Measurements from ENCODE around the gene RNF215. TPM values are rescaled to one million over a fixed set of nuclear protein-coding genes. Genes with fewer than 3 reads are reported as not detected.

The RNF215 gene
- total and polyA plus RNA-seq, 2 of the 13 experiments (the other 11 are each of a cell fraction or from before 2014, with no cell fraction given) = 5.3 to 6.1 TPM

DNA sequence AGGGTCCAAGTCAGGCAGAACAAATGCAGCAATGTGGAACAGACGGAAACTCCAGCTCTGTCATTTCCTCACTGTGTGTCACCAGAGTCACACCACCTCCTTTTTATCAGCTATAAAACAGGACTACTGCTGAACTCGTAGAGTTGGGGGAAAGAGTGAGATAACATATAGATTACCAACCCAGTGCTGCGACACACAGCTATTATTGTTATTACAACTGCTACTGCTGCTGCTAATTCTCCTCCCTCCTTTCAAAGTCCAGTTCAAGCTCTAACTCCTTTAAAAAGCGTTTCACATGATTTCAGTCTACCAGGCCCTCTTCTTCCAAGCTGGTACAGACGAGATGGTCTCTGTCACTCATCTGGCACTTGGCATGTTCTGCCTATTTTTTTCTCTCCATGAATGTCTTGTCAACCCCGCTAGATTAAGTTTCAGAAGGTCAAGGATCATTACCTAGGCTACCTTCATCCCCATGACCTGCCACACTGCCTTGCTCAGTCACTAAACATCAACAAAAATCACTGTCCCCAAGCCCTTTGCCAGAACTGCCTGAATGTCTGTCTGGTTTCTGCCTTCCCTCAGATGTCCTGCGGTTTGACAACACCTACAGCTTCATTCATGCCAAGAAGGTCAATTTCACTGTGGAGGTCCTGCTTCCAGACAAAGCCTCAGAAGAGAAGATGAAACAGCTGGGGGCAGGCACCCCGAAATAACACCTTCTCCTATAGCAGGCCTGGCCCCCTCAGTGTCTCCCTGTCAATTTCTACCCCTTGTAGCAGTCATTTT is 34.7 kb upstream of the RNF215 start (continued):
- TF ChIP-seq FOXJ3 (CRISPR knock-in tag; IDR thresholded peaks at IDR 0.05; ENCODE audit: borderline replicate concordance) = no peak
- TF ChIP-seq, protein P1, sequence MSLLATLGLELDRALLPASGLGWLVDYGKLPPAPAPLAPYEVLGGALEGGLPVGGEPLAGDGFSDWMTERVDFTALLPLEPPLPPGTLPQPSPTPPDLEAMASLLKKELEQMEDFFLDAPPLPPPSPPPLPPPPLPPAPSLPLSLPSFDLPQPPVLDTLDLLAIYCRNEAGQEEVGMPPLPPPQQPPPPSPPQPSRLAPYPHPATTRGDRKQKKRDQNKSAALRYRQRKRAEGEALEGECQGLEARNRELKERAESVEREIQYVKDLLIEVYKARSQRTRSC (CRISPR knock-in tag; IDR thresholded peaks at IDR 0.05; ENCODE audit: low read depth) = no peak
- no peak for TF ChIP-seq ZEB1 (IDR thresholded peaks at IDR 0.05; ENCODE audit: insufficient replicate concordance, low read depth)
- no peak for TF ChIP-seq JUN (CRISPR knock-in tag; IDR thresholded peaks at IDR 0.05)
- no peak for TF ChIP-seq SIN3B (IDR thresholded peaks at IDR 0.05; ENCODE audit: low read length)
- TF ChIP-seq ONECUT2 (CRISPR knock-in tag; IDR thresholded peaks at IDR 0.05) = 0 out of 2 replicates have a peak, but pooled peaks have one; percentile 19
- no peak for TF ChIP-seq CBFB (CRISPR knock-in tag; IDR thresholded peaks at IDR 0.05)
- TF ChIP-seq MXD4 (CRISPR knock-in tag; IDR thresholded peaks at IDR 0.05) = 0 out of 2 replicates have a peak, but pooled peaks have one; percentile 43
- peak; percentile 83 for TF ChIP-seq SP5 (CRISPR knock-in tag; IDR thresholded peaks at IDR 0.05; ENCODE audit: borderline replicate concordance, low read depth)
- peak; percentile 52 for TF ChIP-seq RBFOX2 (IDR thresholded peaks at IDR 0.05; ENCODE audit: low read depth, low read length)
- no peak for TF ChIP-seq IRX3 (CRISPR knock-in tag; IDR thresholded peaks at IDR 0.05; ENCODE audit: borderline replicate concordance, low read depth)
- peak; percentile 37; the same call in 1 of the 2 replicates for TF ChIP-seq TARDBP (CRISPR knock-in tag; IDR thresholded peaks at IDR 0.05)
- no peak for TF ChIP-seq PITX1 (CRISPR knock-in tag; IDR thresholded peaks at IDR 0.05)
- peak; percentile 40; the same call in 1 of the 2 replicates for TF ChIP-seq TAF1 (CRISPR knock-in tag; IDR thresholded peaks at IDR 0.05)
- TF ChIP-seq NR2F2 (IDR thresholded peaks at IDR 0.05; ENCODE audit: borderline replicate concordance, low read depth) = peak; percentile 31; the same call in 1 of the 2 replicates
- TF ChIP-seq, protein P2, sequence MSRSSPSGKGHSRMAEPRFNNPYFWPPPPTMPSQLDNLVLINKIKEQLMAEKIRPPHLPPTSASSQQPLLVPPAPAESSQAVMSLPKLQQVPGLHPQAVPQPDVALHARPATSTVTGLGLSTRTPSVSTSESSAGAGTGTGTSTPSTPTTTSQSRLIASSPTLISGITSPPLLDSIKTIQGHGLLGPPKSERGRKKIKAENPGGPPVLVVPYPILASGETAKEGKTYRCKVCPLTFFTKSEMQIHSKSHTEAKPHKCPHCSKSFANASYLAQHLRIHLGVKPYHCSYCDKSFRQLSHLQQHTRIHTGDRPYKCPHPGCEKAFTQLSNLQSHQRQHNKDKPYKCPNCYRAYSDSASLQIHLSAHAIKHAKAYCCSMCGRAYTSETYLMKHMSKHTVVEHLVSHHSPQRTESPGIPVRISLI (CRISPR knock-in tag; IDR thresholded peaks at IDR 0.05; ENCODE audit: borderline replicate concordance) = no peak; the same call in 1 of the 2 replicates
- no peak for TF ChIP-seq PRPF4 (IDR thresholded peaks at IDR 0.05; ENCODE audit: low read depth, low read length, poor library complexity, severe bottlenecking)
- no peak for TF ChIP-seq NFKB2 (CRISPR knock-in tag; IDR thresholded peaks at IDR 0.05; ENCODE audit: borderline replicate concordance)
- TF ChIP-seq ZNF563 (CRISPR knock-in tag; IDR thresholded peaks at IDR 0.05) = no peak
- TF ChIP-seq, protein P3, sequence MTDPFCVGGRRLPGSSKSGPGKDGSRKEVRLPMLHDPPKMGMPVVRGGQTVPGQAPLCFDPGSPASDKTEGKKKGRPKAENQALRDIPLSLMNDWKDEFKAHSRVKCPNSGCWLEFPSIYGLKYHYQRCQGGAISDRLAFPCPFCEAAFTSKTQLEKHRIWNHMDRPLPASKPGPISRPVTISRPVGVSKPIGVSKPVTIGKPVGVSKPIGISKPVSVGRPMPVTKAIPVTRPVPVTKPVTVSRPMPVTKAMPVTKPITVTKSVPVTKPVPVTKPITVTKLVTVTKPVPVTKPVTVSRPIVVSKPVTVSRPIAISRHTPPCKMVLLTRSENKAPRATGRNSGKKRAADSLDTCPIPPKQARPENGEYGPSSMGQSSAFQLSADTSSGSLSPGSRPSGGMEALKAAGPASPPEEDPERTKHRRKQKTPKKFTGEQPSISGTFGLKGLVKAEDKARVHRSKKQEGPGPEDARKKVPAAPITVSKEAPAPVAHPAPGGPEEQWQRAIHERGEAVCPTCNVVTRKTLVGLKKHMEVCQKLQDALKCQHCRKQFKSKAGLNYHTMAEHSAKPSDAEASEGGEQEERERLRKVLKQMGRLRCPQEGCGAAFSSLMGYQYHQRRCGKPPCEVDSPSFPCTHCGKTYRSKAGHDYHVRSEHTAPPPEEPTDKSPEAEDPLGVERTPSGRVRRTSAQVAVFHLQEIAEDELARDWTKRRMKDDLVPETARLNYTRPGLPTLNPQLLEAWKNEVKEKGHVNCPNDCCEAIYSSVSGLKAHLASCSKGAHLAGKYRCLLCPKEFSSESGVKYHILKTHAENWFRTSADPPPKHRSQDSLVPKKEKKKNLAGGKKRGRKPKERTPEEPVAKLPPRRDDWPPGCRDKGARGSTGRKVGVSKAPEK (CRISPR knock-in tag; IDR thresholded peaks at IDR 0.05; ENCODE audit: borderline replicate concordance) = no peak
- no peak for TF ChIP-seq GATAD1 (CRISPR knock-in tag; IDR thresholded peaks at IDR 0.05)
- 0 out of 2 replicates have a peak, but pooled peaks have one; percentile 22 for TF ChIP-seq ZMYM4 (CRISPR knock-in tag; IDR thresholded peaks at IDR 0.05)
- TF ChIP-seq ATF7-NPFF (CRISPR knock-in tag; IDR thresholded peaks at IDR 0.05; ENCODE audit: low read depth) = no peak
- TF ChIP-seq ZSCAN20 (CRISPR knock-in tag; IDR thresholded peaks at IDR 0.05; ENCODE audit: borderline replicate concordance) = no peak
- TF ChIP-seq PHF21A (CRISPR knock-in tag; IDR thresholded peaks at IDR 0.05) = no peak
- no peak for TF ChIP-seq ZNF749 (CRISPR knock-in tag; IDR thresholded peaks at IDR 0.05; ENCODE audit: borderline replicate concordance)
- no peak for TF ChIP-seq LCORL (IDR thresholded peaks at IDR 0.05)
- peak; percentile 51; the same call in 1 of the 2 replicates for TF ChIP-seq LCORL (CRISPR knock-in tag; IDR thresholded peaks at IDR 0.05)
